ENCODE measurements around the gene HORMAD2.
"Not testable (repeated sequence)": the region's sequence is repeated elsewhere in the genome, so short reads cannot be mapped to it uniquely, and the experiment has no call there.

Gene HORMAD2

DNA sequence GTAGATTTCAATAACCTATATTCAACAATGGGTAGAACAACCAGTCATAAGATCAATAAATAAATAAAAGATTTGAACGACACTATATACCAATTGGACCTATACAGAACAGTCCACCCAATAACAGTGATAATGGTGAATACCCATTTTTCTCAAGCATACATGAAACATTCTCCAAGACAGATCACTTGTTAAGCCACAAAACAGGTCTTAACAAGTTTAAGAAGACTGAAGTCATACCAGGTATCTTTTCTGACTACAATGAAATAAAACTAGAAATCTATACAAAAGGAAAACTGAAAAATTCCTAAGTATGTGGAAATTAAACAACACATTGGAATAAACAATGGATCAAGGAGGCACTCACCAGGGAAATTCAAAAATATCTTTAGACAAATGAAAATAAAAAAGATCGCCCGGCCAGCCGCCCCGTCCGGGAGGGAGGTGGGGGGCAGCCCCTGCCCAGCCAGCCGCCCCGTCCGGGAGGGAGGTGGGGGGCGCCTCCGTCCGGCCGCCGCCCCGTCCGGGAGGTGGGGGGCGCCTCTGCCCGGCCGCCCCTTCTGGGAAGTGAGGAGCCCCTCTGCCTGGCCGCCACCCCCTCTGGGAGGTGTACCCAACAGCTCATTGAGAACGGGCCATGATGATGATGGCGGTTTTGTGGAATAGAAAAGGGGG, 20.8 kb upstream of the HORMAD2 start:
- H3K9ac ChIP-seq (ENCODE audit: low read length); H3K36me3 ChIP-seq (ENCODE audit: control insufficient read depth, insufficient read depth, low read length, severe bottlenecking): not testable (repeated sequence)

DNA sequence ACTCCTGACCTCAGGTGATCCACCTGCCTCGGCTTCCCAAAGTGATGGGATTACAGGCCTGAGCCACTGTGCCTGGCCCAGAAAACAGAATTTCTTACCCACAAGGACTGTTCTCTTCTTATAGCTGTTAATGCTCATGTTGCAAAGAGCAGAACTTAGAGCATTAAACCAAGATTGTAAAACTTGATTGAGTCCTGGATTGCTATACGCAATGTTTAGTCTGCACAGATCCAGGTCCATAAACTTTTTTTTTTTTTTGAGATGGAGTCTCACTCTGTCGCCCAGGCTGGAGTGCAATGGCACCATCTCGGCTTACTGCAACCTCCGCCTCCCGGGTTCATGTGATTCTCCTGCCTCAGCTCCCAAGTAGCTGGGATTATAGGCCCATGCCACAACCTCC, 19.2 kb upstream of the HORMAD2 start:
- not testable (repeated sequence) for H3K9ac ChIP-seq (ENCODE audit: low read length); DNase-seq (ENCODE audit: low read depth); H3K27me3 ChIP-seq (replicated peaks; ENCODE audit: control insufficient read depth, insufficient read depth, low read length); H3K36me3 ChIP-seq (ENCODE audit: control insufficient read depth, insufficient read depth, low read length, severe bottlenecking); H3K4me1 ChIP-seq (ENCODE audit: control insufficient read depth, insufficient read depth, low read length); H3K4me3 ChIP-seq (ENCODE audit: low read length)
- peaks cover 21% of the 10 kb centered on the region for H3K9me3 ChIP-seq (ENCODE audit: control insufficient read depth, low read length)

More for the DNA sequence above, 20.8 kb upstream of the HORMAD2 start:
- not testable (repeated sequence) for H3K4me3 ChIP-seq (ENCODE audit: low read length); H3K27me3 ChIP-seq (replicated peaks; ENCODE audit: control insufficient read depth, insufficient read depth, low read length); DNase-seq (ENCODE audit: low read depth)
- Histone ChIP-seq H3K4me1 (ENCODE audit: control insufficient read depth, insufficient read depth, low read length) (peaks cover 25% of the 10 kb centered on the region), H3K9me3 (ENCODE audit: control insufficient read depth, low read length) (peaks cover 11% of the 10 kb centered on the region)

DNA sequence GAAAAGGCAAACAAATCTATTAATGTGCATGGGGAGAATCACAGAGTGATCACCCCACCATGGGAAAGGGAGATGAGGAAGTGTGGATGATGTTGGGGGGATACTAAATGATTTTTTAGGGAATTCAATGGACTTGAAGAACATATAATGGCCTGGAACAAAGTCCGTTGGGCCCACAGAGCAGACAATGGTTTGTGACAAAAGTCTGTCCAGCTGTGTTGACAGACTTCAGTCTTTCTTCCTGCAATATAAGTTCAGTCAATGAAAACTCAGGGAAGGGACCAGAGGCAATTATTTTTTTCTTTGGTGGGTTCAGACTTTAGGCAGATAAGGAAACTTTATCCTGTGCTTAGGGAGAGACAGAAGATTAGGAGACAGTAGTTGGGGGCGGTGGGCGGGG, 18.0 kb upstream of the HORMAD2 start:
- DNase-seq (ENCODE audit: low read depth) = no peak
- Histone ChIP-seq H3K4me3 (ENCODE audit: low read length) (no peak overlapping the region), H3K9ac (ENCODE audit: low read length) (no peak overlapping the region), H3K27me3 (replicated peaks; ENCODE audit: control insufficient read depth, insufficient read depth, low read length) (no peaks in the 10 kb centered on the region), H3K36me3 (ENCODE audit: control insufficient read depth, insufficient read depth, low read length, severe bottlenecking) (no peaks in the 10 kb centered on the region), H3K9me3 (ENCODE audit: control insufficient read depth, low read length) (peaks cover 21% of the 10 kb centered on the region), H3K4me1 (ENCODE audit: control insufficient read depth, insufficient read depth, low read length) (no peaks in the 10 kb centered on the region)

DNA sequence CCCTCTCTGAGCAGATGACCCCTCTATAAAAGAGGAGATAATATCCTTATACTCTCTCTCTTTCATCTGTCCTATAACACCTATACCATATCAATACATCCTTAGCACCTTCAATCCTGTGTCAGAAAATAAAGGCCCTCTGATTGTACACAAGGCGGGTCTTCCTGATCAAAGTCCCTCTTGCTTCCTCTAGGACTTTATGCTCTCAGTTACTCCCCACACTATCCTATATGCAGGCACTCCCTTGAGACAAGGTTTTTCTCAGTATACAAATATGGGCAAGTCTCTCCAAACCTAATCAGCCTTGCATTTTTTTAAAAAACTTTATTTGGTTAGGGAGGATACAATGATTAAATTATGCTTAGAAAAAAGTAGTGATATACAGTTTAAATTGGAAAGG, 17.3 kb upstream of the HORMAD2 start:
- H3K36me3 ChIP-seq (ENCODE audit: control insufficient read depth, insufficient read depth, low read length, severe bottlenecking) = no peaks in the 10 kb centered on the region
- peaks cover 21% of the 10 kb centered on the region for H3K9me3 ChIP-seq (ENCODE audit: control insufficient read depth, low read length)
- H3K27me3 ChIP-seq (replicated peaks; ENCODE audit: control insufficient read depth, insufficient read depth, low read length) = no peaks in the 10 kb centered on the region
- no peak overlapping the region for H3K4me3 ChIP-seq (ENCODE audit: low read length)
- H3K9ac ChIP-seq (ENCODE audit: low read length) = no peak overlapping the region
- no peaks in the 10 kb centered on the region for H3K4me1 ChIP-seq (ENCODE audit: control insufficient read depth, insufficient read depth, low read length)
- no peak for DNase-seq (ENCODE audit: low read depth)

DNA sequence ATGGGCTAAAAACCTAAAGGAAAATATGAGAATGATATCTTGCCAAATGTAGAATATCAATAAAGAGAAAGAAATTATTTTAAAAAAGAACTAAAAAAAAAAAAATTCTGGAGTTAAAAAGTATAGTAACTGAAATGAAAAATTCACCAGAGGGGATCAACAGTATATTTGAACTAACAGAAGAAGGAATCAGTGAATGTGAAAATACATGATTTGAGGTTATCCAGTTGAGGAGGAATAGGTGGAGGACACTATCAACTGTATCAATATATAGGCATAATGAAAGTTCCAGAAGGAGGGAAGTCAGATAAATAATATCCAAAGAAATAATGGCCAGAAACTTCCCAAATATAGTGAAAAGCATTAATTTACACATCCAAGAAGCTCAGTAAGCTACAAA, 16.1 kb upstream of the HORMAD2 start:
- Histone ChIP-seq H3K4me1 (ENCODE audit: control insufficient read depth, insufficient read depth, low read length) (no peaks in the 10 kb centered on the region), H3K27me3 (replicated peaks; ENCODE audit: control insufficient read depth, insufficient read depth, low read length) (no peaks in the 10 kb centered on the region), H3K9ac (ENCODE audit: low read length) (no peak overlapping the region), H3K9me3 (ENCODE audit: control insufficient read depth, low read length) (peaks cover 21% of the 10 kb centered on the region), H3K4me3 (ENCODE audit: low read length) (no peak overlapping the region), H3K36me3 (ENCODE audit: control insufficient read depth, insufficient read depth, low read length, severe bottlenecking) (no peaks in the 10 kb centered on the region)
- DNase-seq (ENCODE audit: low read depth) = no peak

DNA sequence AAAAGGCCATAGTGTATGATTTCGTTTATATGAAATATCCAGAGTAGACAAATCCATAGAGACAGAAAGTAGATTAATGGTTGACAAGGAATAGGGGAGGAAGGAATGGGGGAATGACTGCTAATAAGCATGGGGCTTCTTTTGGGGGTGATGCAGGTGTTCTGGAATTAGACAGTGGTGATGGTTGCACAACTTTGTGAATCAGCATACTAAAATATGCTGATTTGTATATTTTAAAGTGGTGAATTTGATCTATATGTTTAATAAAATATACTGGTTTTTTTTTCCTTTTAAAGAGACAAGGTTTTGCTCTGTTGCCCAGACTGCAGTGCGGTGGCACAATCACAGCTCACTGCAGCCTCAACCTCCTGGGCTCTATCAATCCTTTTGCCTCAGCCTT, 6.5 kb upstream of the HORMAD2 start:
- DNase-seq (ENCODE audit: low read depth) = no peak
- peaks cover 30% of the 10 kb centered on the region for H3K27me3 ChIP-seq (replicated peaks; ENCODE audit: control insufficient read depth, insufficient read depth, low read length)
- H3K9me3 ChIP-seq (ENCODE audit: control insufficient read depth, low read length) = peaks cover 4% of the 10 kb centered on the region
- H3K9ac ChIP-seq (ENCODE audit: low read length) = no peak overlapping the region
- no peaks in the 10 kb centered on the region for H3K36me3 ChIP-seq (ENCODE audit: control insufficient read depth, insufficient read depth, low read length, severe bottlenecking)
- H3K4me1 ChIP-seq (ENCODE audit: control insufficient read depth, insufficient read depth, low read length) = no peaks in the 10 kb centered on the region
- H3K4me3 ChIP-seq (ENCODE audit: low read length) = no peak overlapping the region

DNA sequence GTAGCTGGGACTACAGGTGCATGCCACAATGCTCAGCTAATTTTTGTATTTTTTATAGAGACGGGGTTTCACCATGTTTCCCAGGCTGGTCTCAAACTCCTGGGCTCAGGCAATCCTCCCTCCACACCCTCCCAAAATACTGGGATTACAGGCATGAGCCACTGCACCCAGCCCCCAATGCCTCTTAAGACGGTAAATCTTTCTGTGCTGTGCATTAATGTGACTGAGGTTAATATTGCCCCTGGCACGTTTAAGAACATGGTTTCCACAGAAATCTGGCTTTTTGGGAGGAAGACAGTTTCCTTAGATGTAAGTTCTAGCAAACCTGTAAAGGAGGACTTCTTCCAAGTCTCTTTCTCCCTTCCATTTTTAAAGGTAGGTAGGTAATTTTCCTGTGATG, 6.1 kb upstream of the HORMAD2 start:
- no peaks in the 10 kb centered on the region for H3K36me3 ChIP-seq (ENCODE audit: control insufficient read depth, insufficient read depth, low read length, severe bottlenecking)
- H3K27me3 ChIP-seq (replicated peaks; ENCODE audit: control insufficient read depth, insufficient read depth, low read length) = peaks cover 30% of the 10 kb centered on the region
- no peaks in the 10 kb centered on the region for H3K4me1 ChIP-seq (ENCODE audit: control insufficient read depth, insufficient read depth, low read length)
- H3K4me3 ChIP-seq (ENCODE audit: low read length) = no peak overlapping the region
- no peak for DNase-seq (ENCODE audit: low read depth)
- H3K9me3 ChIP-seq (ENCODE audit: control insufficient read depth, low read length) = peaks cover 4% of the 10 kb centered on the region
- no peak overlapping the region for H3K9ac ChIP-seq (ENCODE audit: low read length)

DNA sequence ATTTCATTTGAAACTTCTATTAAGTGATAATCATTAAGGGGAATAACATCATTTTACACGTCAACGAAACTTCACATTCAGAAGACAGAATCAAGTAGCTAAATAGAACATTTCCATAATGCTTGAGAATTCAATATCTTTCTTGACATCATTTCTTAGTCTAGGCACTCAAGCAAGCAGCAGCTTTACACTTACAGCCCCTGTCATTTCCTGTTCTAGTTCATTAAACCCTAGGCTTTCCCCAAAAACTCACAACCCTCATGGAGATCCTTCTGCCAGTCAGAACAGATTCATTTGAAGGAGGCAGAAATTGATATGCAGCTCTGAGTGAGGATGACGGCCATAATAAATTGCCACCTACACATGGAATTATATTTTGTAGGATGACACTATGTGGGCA, 5.3 kb upstream of the HORMAD2 start:
- H3K4me3 ChIP-seq (ENCODE audit: low read length) = no peak overlapping the region
- H3K9me3 ChIP-seq (ENCODE audit: control insufficient read depth, low read length) = peaks cover 4% of the 10 kb centered on the region
- no peak overlapping the region for H3K9ac ChIP-seq (ENCODE audit: low read length)
- DNase-seq (ENCODE audit: low read depth) = no peak
- H3K4me1 ChIP-seq (ENCODE audit: control insufficient read depth, insufficient read depth, low read length) = no peaks in the 10 kb centered on the region
- H3K36me3 ChIP-seq (ENCODE audit: control insufficient read depth, insufficient read depth, low read length, severe bottlenecking) = no peaks in the 10 kb centered on the region
- peaks cover 30% of the 10 kb centered on the region for H3K27me3 ChIP-seq (replicated peaks; ENCODE audit: control insufficient read depth, insufficient read depth, low read length)

DNA sequence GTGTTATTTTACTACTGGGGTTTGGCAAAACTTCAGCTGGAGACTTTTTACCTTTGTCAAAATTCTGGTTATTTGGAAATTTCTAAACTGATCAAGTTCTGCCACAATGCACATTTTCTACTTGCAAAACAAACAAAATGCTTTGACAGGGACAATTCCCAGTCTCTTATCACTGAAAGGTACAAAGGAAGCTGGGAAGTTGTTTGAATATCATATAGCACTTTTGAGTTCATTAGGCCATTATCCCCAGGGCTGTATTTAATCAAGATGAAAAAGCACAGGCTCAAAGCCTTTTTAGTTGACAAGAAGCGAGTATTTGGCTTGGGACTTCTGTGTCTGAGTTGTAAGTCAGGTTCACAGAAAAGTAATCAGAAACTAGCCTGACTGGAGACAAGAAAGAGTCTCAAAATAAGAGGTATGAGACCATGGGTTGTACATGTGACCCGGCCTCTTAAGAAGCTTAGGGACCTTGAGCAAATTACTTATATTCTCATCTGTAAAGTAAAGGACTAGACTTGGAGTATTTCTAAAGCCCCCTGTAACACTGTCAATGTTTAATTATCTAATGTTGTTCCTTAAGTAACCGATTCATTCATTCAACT, 2.9 kb upstream of the HORMAD2 start:
- Histone ChIP-seq H3K4me1 (ENCODE audit: control insufficient read depth, insufficient read depth, low read length) (no peaks in the 10 kb centered on the region), H3K27me3 (replicated peaks; ENCODE audit: control insufficient read depth, insufficient read depth, low read length) (peaks cover 30% of the 10 kb centered on the region), H3K4me3 (ENCODE audit: low read length) (no peak overlapping the region), H3K36me3 (ENCODE audit: control insufficient read depth, insufficient read depth, low read length, severe bottlenecking) (no peaks in the 10 kb centered on the region), H3K9me3 (ENCODE audit: control insufficient read depth, low read length) (peaks cover under 1% of the 10 kb centered on the region), H3K9ac (ENCODE audit: low read length) (no peak overlapping the region)
- DNase-seq (ENCODE audit: low read depth) = no peak

DNA sequence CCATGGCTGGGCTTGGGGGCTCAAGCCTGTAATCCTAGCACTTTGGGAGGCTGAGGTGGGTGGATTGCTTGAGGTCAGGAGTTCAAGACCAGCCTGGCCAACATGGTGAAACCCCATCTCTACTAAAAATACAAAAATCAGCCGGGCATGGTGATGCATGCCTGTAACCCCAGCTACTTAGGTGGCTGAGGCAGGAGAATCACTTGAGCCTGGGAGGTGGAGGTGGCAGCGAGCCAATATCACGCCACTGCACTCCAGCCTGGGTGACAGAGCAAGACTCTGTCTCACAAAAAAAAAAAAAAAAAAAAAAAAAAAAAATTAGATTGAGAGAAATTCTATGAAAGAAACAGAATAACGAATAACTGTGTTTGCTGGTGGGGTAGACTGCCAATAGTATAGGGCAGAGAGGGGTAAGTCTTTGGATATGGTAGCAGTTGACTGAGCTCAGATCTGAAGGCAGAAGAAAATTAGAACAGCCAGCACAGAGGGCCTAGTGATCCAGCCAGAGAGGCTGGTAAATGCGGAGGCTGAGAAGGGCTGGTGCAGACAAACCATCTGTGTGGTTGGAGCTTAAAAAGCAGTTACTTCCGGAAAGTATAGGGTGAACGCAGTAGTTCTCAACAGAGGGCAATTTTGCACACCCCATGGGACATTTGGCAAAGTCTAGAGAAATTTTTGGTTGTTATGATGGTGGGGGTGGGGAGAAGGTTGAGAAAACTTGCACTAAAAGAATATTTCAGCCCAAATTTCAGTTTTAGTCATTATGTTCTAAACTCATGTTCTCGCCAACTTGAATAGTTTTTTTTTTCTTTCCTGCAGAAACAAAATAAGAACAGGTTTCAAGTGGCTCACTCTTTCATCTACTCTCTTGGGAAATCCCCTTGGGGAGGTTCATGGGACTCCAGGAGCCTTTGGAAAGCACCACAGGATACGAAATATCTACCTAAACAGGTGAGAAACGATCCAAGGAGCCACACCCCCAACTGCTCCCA, 1.6 kb upstream of the HORMAD2 start:
- DNase-seq (ENCODE audit: low read depth) = no peak
- no peaks in the 10 kb centered on the region for H3K4me1 ChIP-seq (ENCODE audit: control insufficient read depth, insufficient read depth, low read length)

DNA sequence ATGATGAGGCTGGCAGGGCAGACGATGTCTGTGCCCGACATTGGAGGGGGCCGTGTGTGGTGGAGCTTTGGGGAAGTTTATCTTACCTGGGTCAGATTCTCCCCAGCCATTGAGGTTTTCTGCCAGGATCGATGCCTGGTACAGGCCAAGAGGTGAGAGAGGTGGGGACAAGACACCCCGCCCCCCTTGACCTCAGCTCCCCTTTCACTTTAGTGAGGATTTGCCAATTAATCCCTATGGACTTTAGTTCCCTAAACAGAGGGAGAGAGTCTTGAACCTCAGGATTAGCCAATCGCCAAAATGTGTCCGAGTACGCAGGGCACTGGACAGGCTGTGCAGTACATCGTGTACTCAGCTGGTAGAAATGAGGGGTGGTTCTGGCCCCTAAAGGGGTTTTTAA, 541 bp downstream of the HORMAD2 start:
- Histone ChIP-seq H3K4me3 (ENCODE audit: low read length) (no peak overlapping the region), H3K4me1 (ENCODE audit: control insufficient read depth, insufficient read depth, low read length) (no peaks in the 10 kb centered on the region), H3K36me3 (ENCODE audit: control insufficient read depth, insufficient read depth, low read length, severe bottlenecking) (no peaks in the 10 kb centered on the region), H3K27me3 (replicated peaks; ENCODE audit: control insufficient read depth, insufficient read depth, low read length) (peaks cover 15% of the 10 kb centered on the region), H3K9me3 (ENCODE audit: control insufficient read depth, low read length) (no peaks in the 10 kb centered on the region), H3K9ac (ENCODE audit: low read length) (no peak overlapping the region)
- no peak for DNase-seq (ENCODE audit: low read depth)

More for the DNA sequence above, 1.6 kb upstream of the HORMAD2 start:
- Histone ChIP-seq H3K4me3 (ENCODE audit: low read length) (no peak overlapping the region), H3K9ac (ENCODE audit: low read length) (no peak overlapping the region), H3K36me3 (ENCODE audit: control insufficient read depth, insufficient read depth, low read length, severe bottlenecking) (no peaks in the 10 kb centered on the region), H3K9me3 (ENCODE audit: control insufficient read depth, low read length) (no peaks in the 10 kb centered on the region), H3K27me3 (replicated peaks; ENCODE audit: control insufficient read depth, insufficient read depth, low read length) (peaks cover 30% of the 10 kb centered on the region)
